DMS114 treated with DMSO at 0.1 percent for 48 hours (cell line): ENCODE data around the gene DSTYK.
"Not testable (repeated sequence)": the region's sequence is repeated elsewhere in the genome, so short reads cannot be mapped to it uniquely, and the experiment has no call there.

Experiments
- DNase-seq: peaks from one replicate; lab custom pipeline; 2025; ENCODE audit not compliant: unreplicated experiment; lab: John Stamatoyannopoulos, UW

The DSTYK gene

GRCh38 chr1:205243350-205244191 lies 32.1 kb upstream of the DSTYK start:
- no peak for DNase-seq

DNA sequence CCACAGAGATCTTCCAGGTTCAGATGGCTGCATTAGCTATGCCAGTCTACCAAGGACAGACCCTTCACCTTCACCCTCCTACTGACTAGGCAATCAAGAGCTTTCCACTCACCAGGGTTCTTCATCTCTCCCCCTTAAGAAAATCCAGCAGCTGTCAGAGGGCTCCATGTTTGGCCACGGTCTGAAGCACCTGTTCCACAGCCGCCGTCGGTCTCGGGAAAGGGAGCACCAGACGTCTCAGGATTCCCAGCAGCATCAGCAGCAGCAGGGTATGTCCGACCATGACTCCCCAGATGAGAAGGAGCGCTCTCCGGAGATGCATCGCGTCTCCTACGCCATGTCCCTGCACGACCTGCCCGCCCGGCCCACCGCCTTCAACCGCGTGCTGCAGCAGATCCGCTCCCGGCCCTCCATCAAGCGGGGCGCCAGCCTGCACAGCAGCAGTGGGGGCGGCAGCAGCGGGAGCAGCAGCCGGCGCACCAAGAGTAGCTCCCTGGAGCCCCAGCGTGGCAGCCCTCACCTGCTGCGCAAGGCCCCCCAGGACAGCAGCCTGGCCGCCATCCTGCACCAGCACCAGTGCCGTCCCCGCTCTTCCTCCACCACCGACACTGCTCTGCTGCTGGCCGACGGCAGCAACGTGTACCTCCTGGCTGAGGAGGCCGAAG lies 30.0 kb upstream of the DSTYK start:
- DNase-seq = no peak

DNA sequence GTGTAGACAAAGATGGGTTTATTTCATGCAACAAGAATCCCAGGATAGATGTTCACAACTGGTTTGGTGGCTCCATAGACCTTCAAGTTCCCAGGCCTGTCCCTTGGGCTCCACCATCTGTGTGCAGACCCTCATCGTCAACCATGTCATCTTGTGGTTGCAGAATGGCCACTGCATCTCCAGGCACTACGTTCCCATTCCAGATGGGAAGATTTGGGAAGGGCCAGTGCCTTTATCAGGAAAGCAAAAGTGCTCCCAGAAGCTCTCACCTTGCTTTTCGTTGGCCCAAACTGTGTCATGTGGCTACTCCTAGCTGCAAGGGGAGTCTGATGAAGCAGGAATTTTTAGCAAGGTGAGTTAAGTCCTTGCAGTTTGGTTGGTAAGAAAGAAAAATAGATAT lies 29.1 kb upstream of the DSTYK start:
- DNase-seq = no peak

GRCh38 chr1:205240118-205240517 lies 28.6 kb upstream of the DSTYK start:
- no peak for DNase-seq

- DNase-seq = no peak
These were observed 27.6 kb upstream of the DSTYK start for GRCh38 chr1:205239078-205239477.

DNA sequence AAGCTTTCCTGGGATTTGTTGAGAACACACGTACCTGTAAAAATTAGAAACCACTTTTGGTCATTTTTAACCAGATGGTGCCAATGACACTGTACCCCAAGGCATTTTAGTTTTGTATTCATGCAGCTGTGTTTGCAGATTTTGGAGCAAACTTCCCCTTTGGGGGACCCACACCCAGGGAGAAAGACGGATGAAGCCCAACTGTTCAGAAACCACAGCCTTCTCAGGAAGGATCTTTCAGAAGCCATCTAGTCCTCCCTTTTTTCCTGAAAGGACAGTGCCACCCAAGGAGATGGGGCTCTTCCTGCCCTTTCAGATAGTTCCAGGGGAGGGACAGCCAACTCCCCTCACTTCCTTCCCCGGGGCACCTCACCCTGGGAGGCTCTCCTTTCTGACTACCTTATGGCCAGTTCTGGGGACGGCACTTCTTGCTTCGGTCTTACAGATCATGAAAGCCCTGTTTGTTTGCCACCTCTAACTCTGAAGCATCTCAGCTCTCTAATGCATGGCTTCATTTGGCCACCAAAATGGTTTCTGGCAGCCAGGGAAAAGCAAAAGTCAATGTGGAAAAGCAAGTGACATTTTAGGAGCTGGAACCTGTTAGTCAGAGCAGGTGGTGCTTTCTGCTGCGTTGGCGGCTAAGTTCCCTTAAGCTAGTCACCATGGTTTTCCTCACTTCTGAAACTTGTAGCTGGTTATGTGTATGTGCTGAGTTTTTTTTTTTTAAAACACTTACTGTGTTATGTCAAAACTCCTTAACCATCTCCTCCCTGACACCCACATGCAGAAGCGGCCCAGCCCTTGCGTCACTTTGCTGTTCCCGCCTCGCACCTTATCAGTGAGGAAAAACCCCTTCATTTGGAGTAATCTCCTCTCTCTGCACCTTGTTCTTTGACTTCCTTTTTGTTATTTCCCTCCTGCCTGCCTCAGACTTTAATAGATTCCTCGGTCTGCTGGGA lies 26.3 kb upstream of the DSTYK start:
- no peak for DNase-seq

DNA sequence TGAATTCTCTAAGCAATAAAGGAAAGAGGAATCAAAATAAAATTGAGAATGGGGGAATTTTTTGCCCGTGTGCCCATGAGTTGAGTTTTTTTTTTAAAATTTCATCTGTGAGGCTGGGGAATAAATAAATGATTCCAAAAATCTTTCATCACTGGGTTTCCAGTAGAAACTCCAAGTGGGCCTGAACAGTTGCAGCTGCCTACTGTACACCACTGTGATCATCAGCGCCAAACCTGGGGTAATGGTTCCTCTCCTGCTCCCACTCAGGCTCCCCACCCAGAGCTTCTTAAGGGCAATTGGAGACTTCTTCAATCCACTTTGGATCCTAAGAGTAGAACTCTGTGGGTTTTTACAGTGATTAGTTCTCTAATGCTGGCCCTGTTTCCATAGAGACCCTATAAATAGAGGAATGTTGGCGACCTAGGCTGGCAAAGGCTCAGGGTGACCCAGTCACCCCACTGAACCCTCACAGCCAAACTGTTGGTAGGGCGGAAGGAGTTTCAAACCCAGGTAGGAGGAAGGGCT lies 25.5 kb upstream of the DSTYK start:
- DNase-seq = no peak

DNA sequence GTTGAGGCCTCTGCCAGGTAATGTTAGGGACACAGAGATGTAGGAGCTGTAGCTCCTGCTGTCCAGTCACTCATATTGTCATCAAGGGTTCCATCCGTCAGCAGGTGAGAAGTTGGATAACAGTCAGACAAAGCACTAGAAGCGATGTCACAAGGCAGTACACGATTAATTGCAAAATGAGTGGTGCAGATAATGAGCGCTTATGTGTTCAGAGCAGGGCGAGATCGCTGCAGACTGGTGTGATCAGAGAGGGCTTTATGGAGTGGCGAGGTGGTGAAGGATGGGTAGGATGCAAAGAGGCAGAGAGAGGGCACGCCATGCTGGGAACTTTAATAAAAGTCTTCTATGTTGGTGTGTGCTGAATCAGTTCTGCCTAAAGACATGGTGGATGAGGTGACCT lies 25.0 kb upstream of the DSTYK start:
- no peak for DNase-seq

GRCh38 chr1:205235951-205236350 lies 24.4 kb upstream of the DSTYK start:
- DNase-seq = no peak

- not testable (repeated sequence) for DNase-seq
These were observed 22.5 kb upstream of the DSTYK start for GRCh38 chr1:205233986-205234385.

GRCh38 chr1:205232945-205233397 lies 21.5 kb upstream of the DSTYK start:
- DNase-seq = no peak

DNA sequence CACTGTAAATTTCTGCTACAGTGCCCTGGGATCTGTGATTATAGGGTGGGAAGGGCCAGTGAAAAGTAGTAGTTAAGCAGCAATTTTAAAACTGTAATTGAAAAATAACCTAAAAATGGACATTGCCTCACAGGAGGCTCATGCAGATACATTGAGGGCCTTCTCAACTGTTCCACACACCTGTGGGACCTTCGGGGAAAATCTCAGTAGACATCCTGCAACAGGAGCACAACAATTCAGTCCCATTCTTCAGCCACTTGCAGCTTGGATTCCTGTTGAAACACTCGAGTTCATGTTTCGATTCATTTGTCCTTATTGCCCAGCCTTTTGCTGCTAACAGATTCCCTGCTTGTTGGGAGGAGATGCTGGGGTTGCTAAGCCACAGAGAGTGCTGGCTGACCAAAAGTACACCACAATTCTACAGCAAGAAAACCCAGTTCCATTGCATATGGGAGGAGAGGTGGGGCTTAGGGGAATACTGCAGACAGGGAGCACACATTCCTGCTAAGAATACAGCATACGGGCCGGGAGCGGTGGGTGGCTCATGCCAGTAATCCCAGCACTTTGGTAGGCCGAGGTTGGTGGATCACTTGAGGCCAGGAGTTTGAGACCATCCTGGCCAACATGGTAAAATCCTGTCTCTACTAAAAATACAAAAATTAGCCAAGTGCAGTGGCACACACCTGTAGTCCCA lies 20.8 kb upstream of the DSTYK start:
- no peak for DNase-seq

- no peak for DNase-seq
These were observed 19.5 kb upstream of the DSTYK start for GRCh38 chr1:205230982-205231381.

DNA sequence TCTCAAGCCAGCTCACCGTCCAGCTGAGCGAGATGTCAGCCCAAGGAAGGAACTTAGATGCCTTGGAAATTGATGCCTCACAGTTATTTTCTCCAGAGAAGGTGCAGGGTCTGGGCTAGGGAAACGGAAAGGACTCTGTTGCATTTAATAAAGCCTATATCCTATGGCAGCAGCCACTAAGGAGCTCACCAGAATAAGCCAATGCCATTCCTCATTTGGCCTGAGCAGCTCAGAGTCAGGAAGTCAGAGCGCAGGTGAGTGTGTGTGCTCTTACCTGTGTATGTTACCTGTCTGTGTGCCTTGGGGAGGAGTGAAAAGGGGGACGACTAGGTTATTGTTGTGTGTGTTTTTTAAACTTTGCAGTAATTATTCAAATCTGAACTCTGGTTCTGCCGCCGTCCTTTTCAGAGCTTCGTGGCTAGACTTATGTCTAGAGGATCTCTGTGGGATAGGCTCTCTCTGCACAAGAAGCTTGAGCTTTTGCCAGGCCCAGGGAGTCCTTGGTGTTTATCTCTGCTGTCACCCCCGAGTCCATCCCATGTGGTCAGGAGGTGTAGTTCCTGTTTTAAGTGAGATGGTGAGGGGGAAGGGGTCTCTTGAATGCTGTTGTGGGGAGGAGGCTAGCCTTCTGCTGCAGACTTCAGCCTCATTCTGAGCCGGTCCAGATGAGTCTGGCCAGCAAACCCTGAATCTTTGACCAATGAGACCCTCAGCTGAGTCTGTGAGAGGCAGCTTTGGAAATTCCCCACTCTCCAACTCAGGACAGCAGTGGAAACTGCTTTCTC lies 18.6 kb upstream of the DSTYK start:
- DNase-seq = no peak

- DNase-seq = peak; percentile 24
These were observed 17.9 kb upstream of the DSTYK start for GRCh38 chr1:205229399-205229871.

GRCh38 chr1:205228093-205228521 lies 16.6 kb upstream of the DSTYK start:
- DNase-seq = no peak

DNA sequence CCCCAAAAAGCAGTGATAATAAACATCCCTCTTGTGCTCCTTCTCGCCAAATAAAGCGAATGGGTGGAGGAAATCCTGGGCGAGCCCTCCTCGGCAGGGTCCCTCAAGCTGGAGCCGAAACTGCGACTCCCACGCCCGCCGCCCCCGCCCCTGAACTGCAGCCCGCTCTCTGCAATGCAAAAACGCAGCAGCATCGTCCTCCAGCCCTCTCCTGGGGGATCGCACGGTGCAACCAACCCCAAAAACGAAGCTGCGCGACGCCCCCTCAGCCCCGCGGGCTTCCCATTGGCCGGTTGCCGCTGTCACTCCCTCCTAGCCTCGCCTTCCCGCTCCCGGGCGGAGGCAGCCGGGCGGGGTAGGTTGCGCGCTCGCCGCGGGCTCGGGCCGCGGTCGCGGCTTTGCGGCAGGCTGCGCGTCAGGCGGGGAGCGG lies 16.1 kb upstream of the DSTYK start, which contains the start of gene TMCC2:
TMCC2 (plus strand) TSS at position 363 of the 430 bp plus-strand sequence. CDS start 619 bp downstream, outside the sequence.
- peak; percentile 76 for DNase-seq

DNA sequence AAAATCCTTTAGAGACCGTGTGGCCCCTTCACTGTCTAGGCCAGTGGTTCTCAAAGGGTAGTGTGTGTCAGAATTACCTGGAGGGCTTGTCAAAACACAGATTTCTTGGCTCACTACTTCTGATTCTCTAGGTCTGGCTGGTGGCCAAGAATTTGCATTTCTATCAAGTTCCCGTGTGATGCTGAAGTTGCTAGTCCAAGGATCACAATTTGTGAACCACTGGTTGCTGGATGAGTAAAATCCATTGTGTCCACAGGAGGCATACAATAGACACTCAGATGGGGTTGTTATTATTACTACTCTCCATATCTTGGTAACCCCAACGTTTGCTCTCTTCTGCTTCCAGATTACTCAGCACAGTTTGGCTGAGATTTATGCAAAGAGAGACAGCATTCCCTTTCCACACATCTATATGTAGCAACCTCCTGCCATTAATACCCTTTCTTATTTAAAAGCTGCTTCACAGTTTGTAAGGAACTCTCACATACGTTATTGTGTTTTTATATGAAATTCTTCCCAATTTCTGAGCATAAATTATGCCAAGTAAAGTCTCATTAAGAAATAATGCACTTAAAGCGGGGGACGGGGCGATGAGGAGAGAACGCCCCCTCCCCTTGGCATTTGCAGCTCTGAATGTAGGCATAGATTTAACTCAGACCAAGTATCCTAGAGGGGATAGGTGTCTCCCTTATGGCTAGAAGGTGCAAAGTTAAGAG lies 15.5 kb upstream of the DSTYK start:
- no peak for DNase-seq
